ENCODE data around the gene MMEL1. TPM values are rescaled to one million over a fixed set of nuclear protein-coding genes. Genes with fewer than 3 reads are reported as not detected.

Gene MMEL1
- total and polyA plus RNA-seq, 2 donors (not counting 1 experiment from before 2014, with no cell fraction given) = not detected

- intact Hi-C loops (cut with micrococcal nuclease) = loop anchor here (1.0 kb wide), 3 partner anchors 8 to 87 kb away; no protein-coding TSS in a partner anchor
- peak within 1 kb of the TSS; percentile 95 for H3K4me3 Mint-ChIP-seq
- peaks cover 48% of the 10 kb centered on the region for H3K4me1 Mint-ChIP-seq
- H3K27ac Mint-ChIP-seq = peak within 1 kb of the TSS; percentile 97
- Histone ChIP-seq H3K27ac (ENCODE audit: low read length in 2 of 2) (peak within 1 kb of the TSS; percentile 87 to 99), H3K4me2 (replicated peaks; ENCODE audit: low read depth, low read length, poor library complexity, severe bottlenecking) (peak within 1 kb of the TSS; percentile 100), H3K36me3 (replicated peaks in 1 of 2; ENCODE audit: control extremely low read depth in 1 of 2, control insufficient read depth in 1 of 2, extremely low read depth in 1 of 2, insufficient read depth in 2 of 2, low read length in 1 of 2) (peaks cover 0 to 34% of the 10 kb centered on the region in 2 experiments), H3K79me2 (ENCODE audit: control insufficient read depth, insufficient read depth, low read length) (peaks cover 31% of the 10 kb centered on the region), H3K9ac (ENCODE audit: low read length) (peak within 1 kb of the TSS; percentile 90), H3K4me1 (ENCODE audit: control insufficient read depth in 2 of 2, insufficient read depth in 2 of 2, low read length in 2 of 2) (peaks cover 31 to 43% of the 10 kb centered on the region in 2 donors), H2AFZ (ENCODE audit: insufficient read depth, low read depth, low read length, poor library complexity, severe bottlenecking) (peak within 1 kb of the TSS; percentile 74), H3K27me3 (replicated peaks in 1 of 4; ENCODE audit: control extremely low read depth in 1 of 4, control insufficient read depth in 3 of 4, insufficient read depth in 4 of 4, low read length in 3 of 4) (no peaks in the 10 kb centered on the region), H3K9me3 (ENCODE audit: control extremely low read depth in 1 of 3, control insufficient read depth in 2 of 3, insufficient read depth in 1 of 3, low read length in 2 of 3) (peaks cover 0 to 3% (median 0%) of the 10 kb centered on the region in 3 donors), H4K20me1 (ENCODE audit: control insufficient read depth, insufficient read depth, low read length, poor library complexity, severe bottlenecking) (peaks cover 19% of the 10 kb centered on the region), H3K4me3 (ENCODE audit: control extremely low read depth in 1 of 5, extremely low read depth in 1 of 5, insufficient read depth in 1 of 5, low read depth in 2 of 5, low read length in 4 of 5) (peak within 1 kb of the TSS; percentile 82 to 91 (median 85))
- TF ChIP-seq, protein P1, sequence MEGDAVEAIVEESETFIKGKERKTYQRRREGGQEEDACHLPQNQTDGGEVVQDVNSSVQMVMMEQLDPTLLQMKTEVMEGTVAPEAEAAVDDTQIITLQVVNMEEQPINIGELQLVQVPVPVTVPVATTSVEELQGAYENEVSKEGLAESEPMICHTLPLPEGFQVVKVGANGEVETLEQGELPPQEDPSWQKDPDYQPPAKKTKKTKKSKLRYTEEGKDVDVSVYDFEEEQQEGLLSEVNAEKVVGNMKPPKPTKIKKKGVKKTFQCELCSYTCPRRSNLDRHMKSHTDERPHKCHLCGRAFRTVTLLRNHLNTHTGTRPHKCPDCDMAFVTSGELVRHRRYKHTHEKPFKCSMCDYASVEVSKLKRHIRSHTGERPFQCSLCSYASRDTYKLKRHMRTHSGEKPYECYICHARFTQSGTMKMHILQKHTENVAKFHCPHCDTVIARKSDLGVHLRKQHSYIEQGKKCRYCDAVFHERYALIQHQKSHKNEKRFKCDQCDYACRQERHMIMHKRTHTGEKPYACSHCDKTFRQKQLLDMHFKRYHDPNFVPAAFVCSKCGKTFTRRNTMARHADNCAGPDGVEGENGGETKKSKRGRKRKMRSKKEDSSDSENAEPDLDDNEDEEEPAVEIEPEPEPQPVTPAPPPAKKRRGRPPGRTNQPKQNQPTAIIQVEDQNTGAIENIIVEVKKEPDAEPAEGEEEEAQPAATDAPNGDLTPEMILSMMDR (IDR thresholded peaks at IDR 0.05) = peak; percentile 36
- TF ChIP-seq EZH2 (IDR thresholded peaks at IDR 0.05; ENCODE audit: borderline replicate concordance, insufficient read depth, low read depth, low read length, poor library complexity, severe bottlenecking) = no peak
- 0% methylated on average over 16 of the region's 16 CpGs for WGBS (ENCODE audit: insufficient coverage)
- ATAC-seq (ENCODE audit: low read depth) (peak; percentile 61), DNase-seq (peak; percentile 88)
- CTCF ChIA-PET = interaction anchor here (0.7 to 3.9 kb wide), 13 partner anchors 9 to 361 kb away, joined by 3 to 47 read pairs (median 6); partner anchors contain the start of genes FAAP20, PANK4 and PRXL2B
- no peaks in the 10 kb centered on the region for H3K27me3 Mint-ChIP-seq
- POLR2A ChIA-PET = interaction anchor here (0.6 to 3.0 kb wide), 9 partner anchors 9 to 140 kb away, joined by 3 to 77 read pairs (median 7); partner anchors contain the start of genes PANK4 and PRXL2B
- no peaks in the 10 kb centered on the region for H3K9me3 Mint-ChIP-seq (ENCODE audit: insufficient read depth)
These were observed 76.5 kb downstream of the MMEL1 start, which contains the start of gene TNFRSF14 for GRCh38 chr1:2556277-2556677. TSS of gene TNFRSF14 (plus strand) at chr1:2556371. CDS start at chr1:2556665, 294 bp downstream.

Measured in B cell (primary cell).